Endothelial cell of umbilical vein (primary cell): Measurements from ENCODE around the gene TNS4.

Source experiments
- CTCF ChIP-seq, 2 donors: IDR thresholded peaks; 1 replicate in 1 of 2; 2 replicates in 1 of 2; pipeline ENCODE4 v1.5.1; 2011; ENCODE audit warnings: low read length in 2 of 2, mild to moderate bottlenecking in 2 of 2, moderate library complexity in 2 of 2, control low read depth in 1 of 2, inconsistent platforms in 1 of 2, low read depth in 1 of 2; ENCODE audit not compliant: insufficient read depth in 1 of 2; ENCODE audit errors: extremely low read depth in 1 of 2
- EZH2 ChIP-seq: IDR thresholded peaks from 2 replicates; pipeline ENCODE4 v1.6.1; 2012; ENCODE audit warnings: borderline replicate concordance, low read depth, mild to moderate bottlenecking, moderate library complexity, low read length, inconsistent platforms; ENCODE audit not compliant: severe bottlenecking
- GATA2 ChIP-seq: IDR thresholded peaks from 2 replicates; pipeline ENCODE4 v1.7.0; 2011; ENCODE audit warnings: low read depth, mild to moderate bottlenecking, moderate library complexity, mixed read lengths, low read length; ENCODE audit not compliant: insufficient read length, insufficient read depth
- MAX ChIP-seq: IDR thresholded peaks from 2 replicates; pipeline ENCODE4 v1.6.1; 2011; ENCODE audit not compliant: insufficient read depth, insufficient read length
- POLR2A ChIP-seq: IDR thresholded peaks from 2 replicates; pipeline ENCODE4 v1.6.1; 2012; ENCODE audit warnings: low read depth, mild to moderate bottlenecking, control low read depth, low read length
- POLR2AphosphoS5 ChIP-seq: IDR thresholded peaks from 2 replicates; pipeline ENCODE4 v1.6.1; 2012; ENCODE audit warnings: low read depth, mild to moderate bottlenecking, control low read depth, low read length, moderate library complexity; ENCODE audit not compliant: insufficient read depth

GRCh38 chr17:40433551-40434415, 67.6 kb downstream of the TNS4 start:
- TF ChIP-seq POLR2A (no peak), CTCF (IDR thresholded peaks at IDR 0.05; ENCODE audit: extremely low read depth in 1 of 2, insufficient read depth in 1 of 2, low read depth in 1 of 2, low read length in 2 of 2) (peak; percentile 38 to 55), EZH2 (no peak), GATA2 (no peak), POLR2AphosphoS5 (no peak), MAX (no peak)
